Adrenal gland (tissue), 12 donors: ENCODE measurements around the gene TPP1. TPM values are rescaled to one million over a fixed set of nuclear protein-coding genes. Genes with fewer than 3 reads are reported as not detected.

Experiments used
- DNase-seq, 7 donors: peaks; one replicate each; pipeline ENCODE4 v3.0.0-alpha.2; 2019 to 2020
- H3K27ac ChIP-seq, 5 donors: fragments of 200-600 bp; sonication (generic) in 4 of 5; 1 replicate in 3 of 5; 2 replicates in 2 of 5; pipeline versions ENCODE4 v1.5.1 to v1.8.0; 2016 to 2020; ENCODE audit warnings: mild to moderate bottlenecking in 1 of 5
- H3K27me3 ChIP-seq: fragments of 200-600 bp; 2 replicates; pipeline ENCODE4 v1.8.0; 2021
- H3K36me3 ChIP-seq, 2 donors: fragments of 200-600 bp; replicated peaks in 1 of 2; 1 replicate in 1 of 2; 2 replicates in 1 of 2; pipeline versions ENCODE4 v1.5.1 to v1.8.0; 2018 to 2022
- H3K4me1 ChIP-seq, 2 donors: fragments of 200-600 bp; replicated peaks in 1 of 2; 1 replicate in 1 of 2; 2 replicates in 1 of 2; pipeline versions ENCODE4 v1.5.1 to v1.8.0; 2018 to 2021
- H3K4me3 ChIP-seq, 4 donors: fragments of 200-600 bp; sonication (generic) in 3 of 4; one replicate each; pipeline ENCODE4 v1.5.1; 2016 to 2018
- H3K9me3 ChIP-seq, 3 donors: fragments of 200-600 bp; sonication (generic) in 1 of 3; replicated peaks in 1 of 3; 1 replicate in 2 of 3; 2 replicates in 1 of 3; pipeline versions ENCODE4 v1.5.1 to v1.8.0; 2016 to 2021
- POLR2A ChIP-seq, 2 donors: fragments of 450-650 bp; IDR thresholded peaks; one replicate each; pipeline ENCODE4 v1.6.1; 2017; ENCODE audit warnings: antibody characterized with exemption in 2 of 2, mild to moderate bottlenecking in 2 of 2, moderate library complexity in 1 of 2
- WGBS, 4 donors: extraction: QIAGEN DNeasy Blood & Tissue Kit in 2 of 4; methylation state at CpG; one replicate each; pipeline versions ENCODE4 v1.1.5 to v1.1.7; 2013 to 2017; 5-methylcytosine and 5-hydroxymethylcytosine counted together
- intact Hi-C, 2 donors: fragments of 100-400 bp; cut with DNase I; formaldehyde crosslinking; loops; one replicate each; pipeline versions ENCODE4 v1.14.1 to v1.15.0; 2022 to 2023
- polyA plus RNA-seq, 3 donors: library from polyadenylated mRNA; stranded (reverse); fragments of 200-250 nt in 2 of 3; fragments of 350-450 nt in 1 of 3; fragmentation: Illumina TruSeq in 1 of 3; extraction: RNeasy Lipid Tissue Mini Kit (QIAGEN cat#74804) in 1 of 3; gene quantifications; one replicate each; pipeline ENCODE4 v1.2.3, GENCODE V29; 2013 to 2014
- total RNA-seq, 9 donors: library from RNA; depleted of rRNA in 4 of 9; stranded (reverse); fragments of >200 nt in 4 of 9; fragments of 120-200 nt in 1 of 9; fragmentation: NEBNext Ultra II Directional in 1 of 9; extraction: Animal tissue kit (Norgen Biotek cat#: 25700) in 1 of 9; gene quantifications; one replicate each; pipeline versions ENCODE4 v1.1.0 to v1.2.4, GENCODE V29; 2013 to 2023
- TF ChIP-seq, protein P1 (sequence below), 6 experiments: fragments of 450-650 bp in 4 of 6; fragments of 200-600 bp in 2 of 6; sonication (generic) in 1 of 6; IDR thresholded peaks; 1 replicate in 5 of 6; 2 replicates in 1 of 6; pipeline versions ENCODE4 v1.5.1 to v1.8.0; 2016 to 2021; ENCODE audit warnings: antibody characterized with exemption in 6 of 6, mild to moderate bottlenecking in 2 of 6, moderate library complexity in 1 of 6
- donor health status: healthy with polysubstance abuse.
- donor health status: Bipolar disorder and iron deficiency.
- donor health status: DM: yes; HTN: yes; CAD: no.
- donor health status: DM: no; HTN: no; CAD: no.
- donor health status: DM: no; HTN: no; CAD: no.
- donor health status: DM: yes; HTN: yes; CAD: no.

The TPP1 gene
- total and polyA plus RNA-seq, 12 donors = 53.2 to 464 (median 288) TPM

GRCh38 chr11:6637871-6638270 is 18.6 kb upstream of the TPP1 start:
- Histone ChIP-seq H3K27ac (no peak overlapping the region), H3K9me3 (no peaks in the 10 kb centered on the region), H3K4me1 (peaks cover 7 to 32% of the 10 kb centered on the region in 2 donors), H3K27me3 (no peaks in the 10 kb centered on the region), H3K36me3 (no peaks in the 10 kb centered on the region), H3K4me3 (no peak overlapping the region)
- intact Hi-C loops = no loop called here
- DNase-seq = peak in 4 of 7 donors; percentile 22 to 58 (median 34)
- 49 to 58% (median 56%) methylated on average over 2 to 3 of the region's 3 CpGs for WGBS, 4 donors
- TF ChIP-seq, protein P1, sequence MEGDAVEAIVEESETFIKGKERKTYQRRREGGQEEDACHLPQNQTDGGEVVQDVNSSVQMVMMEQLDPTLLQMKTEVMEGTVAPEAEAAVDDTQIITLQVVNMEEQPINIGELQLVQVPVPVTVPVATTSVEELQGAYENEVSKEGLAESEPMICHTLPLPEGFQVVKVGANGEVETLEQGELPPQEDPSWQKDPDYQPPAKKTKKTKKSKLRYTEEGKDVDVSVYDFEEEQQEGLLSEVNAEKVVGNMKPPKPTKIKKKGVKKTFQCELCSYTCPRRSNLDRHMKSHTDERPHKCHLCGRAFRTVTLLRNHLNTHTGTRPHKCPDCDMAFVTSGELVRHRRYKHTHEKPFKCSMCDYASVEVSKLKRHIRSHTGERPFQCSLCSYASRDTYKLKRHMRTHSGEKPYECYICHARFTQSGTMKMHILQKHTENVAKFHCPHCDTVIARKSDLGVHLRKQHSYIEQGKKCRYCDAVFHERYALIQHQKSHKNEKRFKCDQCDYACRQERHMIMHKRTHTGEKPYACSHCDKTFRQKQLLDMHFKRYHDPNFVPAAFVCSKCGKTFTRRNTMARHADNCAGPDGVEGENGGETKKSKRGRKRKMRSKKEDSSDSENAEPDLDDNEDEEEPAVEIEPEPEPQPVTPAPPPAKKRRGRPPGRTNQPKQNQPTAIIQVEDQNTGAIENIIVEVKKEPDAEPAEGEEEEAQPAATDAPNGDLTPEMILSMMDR (IDR thresholded peaks at IDR 0.05) = no peak
- TF ChIP-seq POLR2A (IDR thresholded peaks at IDR 0.05) = no peak

DNA sequence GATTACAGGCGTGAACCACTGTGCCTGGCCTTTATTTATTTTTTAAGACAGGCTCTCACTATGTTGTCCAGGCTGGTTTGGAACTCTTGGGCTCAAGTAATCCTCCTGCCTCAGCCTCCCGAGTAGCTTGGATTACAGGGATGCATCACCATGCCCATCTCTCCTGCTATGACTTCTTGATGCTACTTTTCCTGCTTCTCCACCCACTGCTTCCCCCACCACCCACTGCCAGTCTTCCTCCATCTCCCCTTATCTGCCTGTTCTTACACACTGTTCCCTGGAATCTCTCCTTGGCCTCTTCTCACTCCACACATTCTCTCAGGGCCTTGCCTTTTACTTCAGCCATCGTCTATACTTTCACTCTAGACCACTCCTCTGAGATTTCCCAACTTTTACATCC is 17.3 kb upstream of the TPP1 start:
- Histone ChIP-seq H3K36me3 (no peaks in the 10 kb centered on the region), H3K27ac (peak overlapping the region in 3 of 5 donors; percentile 28 to 73 (median 66)), H3K27me3 (no peaks in the 10 kb centered on the region), H3K4me1 (peaks cover 7 to 32% of the 10 kb centered on the region in 2 donors), H3K9me3 (no peaks in the 10 kb centered on the region), H3K4me3 (no peak overlapping the region)
- DNase-seq = no peak
- TF ChIP-seq, protein P1 (IDR thresholded peaks at IDR 0.05) = no peak
- no peak for TF ChIP-seq POLR2A (IDR thresholded peaks at IDR 0.05)
- 82 to 92% (median 88%) methylated on average over 3 of the region's 3 CpGs for WGBS, 4 donors
- intact Hi-C loops = no loop called here

DNA sequence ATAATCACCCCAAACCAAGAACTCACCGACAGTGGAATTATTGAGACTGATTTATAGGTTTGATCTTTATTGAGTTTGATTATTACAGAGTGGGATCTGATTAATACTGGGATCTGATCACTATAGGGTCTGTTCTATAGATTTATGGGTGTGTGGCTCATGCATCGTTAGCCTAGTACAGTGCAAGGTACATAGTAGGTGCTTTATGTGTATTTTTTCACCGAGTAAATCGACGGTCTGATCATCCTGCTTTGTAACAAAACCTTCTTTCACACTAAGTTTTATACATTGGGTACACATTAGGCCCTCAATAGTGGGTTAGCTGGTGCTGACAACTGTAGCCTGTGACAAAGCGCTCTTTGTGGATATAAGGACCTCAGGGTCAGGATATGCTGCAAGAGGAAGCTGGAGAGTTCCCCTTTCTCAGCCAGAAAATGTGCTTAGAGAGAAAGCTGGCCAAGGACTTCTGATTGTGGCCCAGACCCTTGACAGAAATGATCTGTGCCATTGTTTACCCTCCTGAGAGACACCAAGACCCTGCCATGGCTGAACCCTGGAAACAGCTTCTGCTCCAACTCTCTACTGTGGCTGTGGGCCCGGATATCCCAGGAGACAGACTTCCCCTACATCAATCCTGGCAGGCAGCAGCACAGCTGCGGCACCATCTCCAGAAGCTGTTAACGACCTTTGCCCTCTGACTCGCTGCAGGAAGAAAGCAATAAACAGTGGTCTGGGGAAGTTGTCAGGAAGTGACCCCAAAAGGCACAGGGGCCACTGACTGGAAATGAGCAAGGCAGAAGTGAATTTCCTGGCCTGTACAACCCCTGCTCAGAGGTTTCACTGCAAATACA is 16.1 kb upstream of the TPP1 start:
- intact Hi-C loops = no loop called here
- WGBS, 4 donors = 41 to 49% (median 45%) methylated on average over 10 of the region's 10 CpGs
- H3K36me3 ChIP-seq = no peaks in the 10 kb centered on the region
- H3K4me3 ChIP-seq = no peak overlapping the region
- no peaks in the 10 kb centered on the region for H3K9me3 ChIP-seq
- TF ChIP-seq, protein P1 (IDR thresholded peaks at IDR 0.05) = no peak
- no peak for TF ChIP-seq POLR2A (IDR thresholded peaks at IDR 0.05)
- DNase-seq = peak in 6 of 7 donors; percentile 60 to 89 (median 69)
- peaks cover 7 to 32% of the 10 kb centered on the region in 2 donors for H3K4me1 ChIP-seq
- H3K27ac ChIP-seq = peak overlapping the region in 3 of 5 donors; percentile 34 to 73 (median 66)
- H3K27me3 ChIP-seq = no peaks in the 10 kb centered on the region

GRCh38 chr11:6634534-6634933 is 15.3 kb upstream of the TPP1 start:
- Histone ChIP-seq H3K9me3 (no peaks in the 10 kb centered on the region), H3K27ac (peak overlapping the region in 2 of 5 donors; percentile 21 to 73), H3K4me3 (no peak overlapping the region), H3K27me3 (no peaks in the 10 kb centered on the region), H3K36me3 (no peaks in the 10 kb centered on the region), H3K4me1 (peaks cover 7 to 32% of the 10 kb centered on the region in 2 donors)
- no peak for DNase-seq
- 44 to 56% (median 53%) methylated on average over 1 of the region's 1 CpG for WGBS, 4 donors
- intact Hi-C loops = no loop called here
- TF ChIP-seq, protein P1 (IDR thresholded peaks at IDR 0.05) = no peak
- no peak for TF ChIP-seq POLR2A (IDR thresholded peaks at IDR 0.05)
